CD4-positive, alpha-beta T cell (primary cell): Measurements from ENCODE around the gene TPRN. TPM values are rescaled to one million over a fixed set of nuclear protein-coding genes. Genes with fewer than 3 reads are reported as not detected.

Experiments used
- ATAC-seq: fragments of 200-7000 bp; cut with Tn5 transposase; one replicate; pipeline ENCODE4 v1.10.0; 2022; ENCODE audit warnings: mild to moderate bottlenecking; ENCODE audit not compliant: poor library complexity
- CTCF ChIA-PET: fragments of 350-600 bp; sonication (Branson Sonifier 250); formaldehyde crosslinking; loops from one replicate; lab custom pipeline; 2021; ENCODE audit warnings: antibody characterized with exemption, inconsistent platforms; lab: Charles Lee
- POLR2A ChIA-PET: fragments of 350-600 bp; sonication (Branson Sonifier 250); formaldehyde crosslinking; loops from one replicate; lab custom pipeline; 2021; ENCODE audit warnings: antibody characterized with exemption, inconsistent platforms; lab: Charles Lee
- DNase-seq, 14 experiments: peaks; one replicate each; pipeline ENCODE4 v3.0.0-alpha.2; 2013 to 2020; ENCODE audit warnings: mixed read lengths in 2 of 14
- H3K27ac ChIP-seq, 2 donors: one replicate each; pipeline versions ENCODE4 v1.5.1 to v1.7.0; 2013; ENCODE audit warnings: low read length in 2 of 2, low read depth in 1 of 2, mild to moderate bottlenecking in 1 of 2
- H3K27me3 ChIP-seq, 2 experiments: 1 replicate in 1 of 2; 2 replicates in 1 of 2; pipeline versions ENCODE4 v1.6.1 to v1.7.0; 2013; ENCODE audit warnings: low read length in 2 of 2, control low read depth in 1 of 2, mild to moderate bottlenecking in 1 of 2, moderate library complexity in 1 of 2; ENCODE audit not compliant: insufficient read depth in 2 of 2, control insufficient read depth in 1 of 2
- H3K36me3 ChIP-seq: one replicate; pipeline ENCODE4 v1.6.1; 2013; ENCODE audit warnings: low read length, control low read depth; ENCODE audit not compliant: insufficient read depth
- H3K4me1 ChIP-seq: one replicate; pipeline ENCODE4 v1.6.1; 2013; ENCODE audit warnings: low read length, control low read depth; ENCODE audit not compliant: insufficient read depth
- H3K4me3 ChIP-seq: one replicate; pipeline ENCODE4 v1.5.1; 2013; ENCODE audit warnings: mild to moderate bottlenecking, low read length, moderate library complexity
- H3K9me3 ChIP-seq, 2 experiments: 1 replicate in 1 of 2; 2 replicates in 1 of 2; pipeline versions ENCODE4 v1.6.1 to v1.7.0; 2013; ENCODE audit warnings: low read length in 2 of 2, mild to moderate bottlenecking in 2 of 2, control low read depth in 1 of 2, moderate library complexity in 1 of 2; ENCODE audit not compliant: control insufficient read depth in 1 of 2, insufficient read depth in 1 of 2
- H3K27ac Mint-ChIP-seq: one replicate; pipeline ENCODE4 v1.8.0; 2020; ENCODE audit warnings: mixed read lengths
- H3K27me3 Mint-ChIP-seq: one replicate; pipeline ENCODE4 v1.8.0; 2021; ENCODE audit warnings: mixed read lengths
- H3K36me3 Mint-ChIP-seq: one replicate; pipeline ENCODE4 v1.8.0; 2021; ENCODE audit warnings: low read depth, mixed read lengths
- H3K4me1 Mint-ChIP-seq: one replicate; pipeline ENCODE4 v1.8.0; 2021; ENCODE audit warnings: low read depth, mixed read lengths
- H3K4me3 Mint-ChIP-seq: one replicate; pipeline ENCODE4 v1.8.0; 2020; ENCODE audit warnings: mild to moderate bottlenecking, mixed read lengths
- H3K9me3 Mint-ChIP-seq: one replicate; pipeline ENCODE4 v1.8.0; 2020; ENCODE audit warnings: mixed read lengths
- CTCF ChIP-seq: fragments of 200-600 bp; IDR thresholded peaks from one replicate; pipeline ENCODE4 v1.8.0; 2022; ENCODE audit warnings: antibody characterized with exemption, mild to moderate bottlenecking
- intact Hi-C, 2 experiments: fragments of 100-400 bp; cut with DNase I in 1 of 2; cut with micrococcal nuclease in 1 of 2; formaldehyde crosslinking; loops; one replicate each; pipeline versions ENCODE4 v1.15.1 to v1.9.0; 2023 to 2025; cut with DNase I, micrococcal nuclease
- total RNA-seq, 174 experiments: library from RNA in 2 of 174; stranded (reverse) in 2 of 174; gene quantifications; one replicate each; pipeline ENCODE4 v1.2.3 and lab custom pipeline; 2021 to 2026

Gene TPRN
- total RNA-seq, 2 experiments from 2014 or later: 6.1 to 8.6 TPM

- H3K4me1 Mint-ChIP-seq: no peaks in the 10 kb centered on the region
- H3K27ac Mint-ChIP-seq: no peak overlapping the region
- no peak overlapping the region for H3K27ac ChIP-seq
- H3K27me3 Mint-ChIP-seq: peaks cover 10% of the 10 kb centered on the region
- H3K36me3 ChIP-seq: no peaks in the 10 kb centered on the region
- no peaks in the 10 kb centered on the region for H3K36me3 Mint-ChIP-seq
- no peaks in the 10 kb centered on the region for H3K9me3 Mint-ChIP-seq
- DNase-seq (no peak), ATAC-seq (no peak)
- no peak overlapping the region for H3K4me3 Mint-ChIP-seq
- POLR2A ChIA-PET: no interaction called here
- no peak overlapping the region for H3K4me3 ChIP-seq
- intact Hi-C loops: no loop called here
- peaks cover 3 to 12% of the 10 kb centered on the region in 2 experiments for H3K27me3 ChIP-seq
- CTCF ChIA-PET: no interaction called here
- peaks cover 0 to 11% of the 10 kb centered on the region in 2 experiments for H3K9me3 ChIP-seq
- TF ChIP-seq CTCF: no peak
- peaks cover 5% of the 10 kb centered on the region for H3K4me1 ChIP-seq
Measured at GRCh38 chr9:137148661-137149060, 51.9 kb downstream of the TPRN start.

GRCh38 chr9:137148242-137148641, 52.3 kb downstream of the TPRN start:
- H3K4me1 ChIP-seq: peaks cover 5% of the 10 kb centered on the region
- H3K27ac ChIP-seq: no peak overlapping the region
- no peak for DNase-seq
- no peak for TF ChIP-seq CTCF
- Mint-ChIP-seq H3K27ac (no peak overlapping the region), H3K36me3 (no peaks in the 10 kb centered on the region), H3K27me3 (peaks cover 13% of the 10 kb centered on the region), H3K4me1 (no peaks in the 10 kb centered on the region), H3K4me3 (no peak overlapping the region), H3K9me3 (no peaks in the 10 kb centered on the region)
- ChIA-PET CTCF (no interaction called here), POLR2A (no interaction called here)
- peaks cover 0 to 12% of the 10 kb centered on the region in 2 experiments for H3K9me3 ChIP-seq
- intact Hi-C loops: no loop called here
- ATAC-seq: no peak
- H3K4me3 ChIP-seq: no peak overlapping the region
- H3K36me3 ChIP-seq: no peaks in the 10 kb centered on the region
- H3K27me3 ChIP-seq: peaks cover 6 to 17% of the 10 kb centered on the region in 2 experiments

- POLR2A ChIA-PET: no interaction called here
- intact Hi-C loops: no loop called here
- peaks cover 10 to 21% of the 10 kb centered on the region in 2 experiments for H3K27me3 ChIP-seq
Measured at GRCh38 chr9:137147793-137148160, 52.8 kb downstream of the TPRN start.

More at GRCh38 chr9:137147793-137148160, 52.8 kb downstream of the TPRN start:
- Mint-ChIP-seq H3K4me3 (no peak overlapping the region), H3K9me3 (no peaks in the 10 kb centered on the region), H3K4me1 (no peaks in the 10 kb centered on the region), H3K36me3 (no peaks in the 10 kb centered on the region), H3K27ac (no peak overlapping the region), H3K27me3 (peaks cover 13% of the 10 kb centered on the region)
- DNase-seq (no peak), ATAC-seq (no peak)
- CTCF ChIA-PET: no interaction called here
- TF ChIP-seq CTCF: no peak
- Histone ChIP-seq H3K4me1 (peaks cover 5% of the 10 kb centered on the region), H3K36me3 (no peaks in the 10 kb centered on the region), H3K9me3 (peaks cover 0 to 17% of the 10 kb centered on the region in 2 experiments), H3K4me3 (no peak overlapping the region), H3K27ac (no peak overlapping the region)
